Fibroblast of the aortic adventitia (primary cell): ENCODE results near the gene DGCR6L. TPM values are rescaled to one million over a fixed set of nuclear protein-coding genes. Genes with fewer than 3 reads are reported as not detected.
"Not testable (repeated sequence)": the region's sequence is repeated elsewhere in the genome, so short reads cannot be mapped to it uniquely, and the experiment has no call there.

Experiments used
- DNase-seq: peaks from one replicate; pipeline ENCODE4 v3.0.0-alpha.2; 2010; ENCODE audit warnings: low read depth
- H3K4me3 ChIP-seq: 2 replicates; pipeline ENCODE4 v1.5.1; 2011; ENCODE audit warnings: low read depth, mild to moderate bottlenecking, control low read depth, low read length, moderate library complexity
- CTCF ChIP-seq: IDR thresholded peaks from 2 replicates; pipeline ENCODE4 v1.5.1; 2011; ENCODE audit warnings: mild to moderate bottlenecking, low read length, control low read depth, inconsistent platforms; ENCODE audit not compliant: insufficient read depth
- total RNA-seq: library from RNA; depleted of rRNA; stranded (reverse); fragments of >200 nt; gene quantifications from 2 replicates; pipeline ENCODE4 v1.2.3, GENCODE V29; 2012; ENCODE audit warnings: low replicate concordance

The DGCR6L gene
- total RNA-seq, 1 donor, result 58.2 TPM

- DNase-seq, result no peak
- no peak overlapping the region for H3K4me3 ChIP-seq
- TF ChIP-seq CTCF, result no peak
Measured at GRCh38 chr22:20354238-20354975, 34.5 kb upstream of the DGCR6L start.

GRCh38 chr22:20352536-20352935, 32.7 kb upstream of the DGCR6L start:
- DNase-seq, result not testable (repeated sequence)

GRCh38 chr22:20346553-20346952, 26.7 kb upstream of the DGCR6L start:
- not testable (repeated sequence) for DNase-seq, H3K4me3 ChIP-seq

More at GRCh38 chr22:20352536-20352935, 32.7 kb upstream of the DGCR6L start:
- not testable (repeated sequence) for H3K4me3 ChIP-seq

GRCh38 chr22:20338291-20338690, 18.4 kb upstream of the DGCR6L start:
- not testable (repeated sequence) for DNase-seq, H3K4me3 ChIP-seq

- not testable (repeated sequence) for H3K4me3 ChIP-seq, DNase-seq
Measured at GRCh38 chr22:20337807-20338206, 17.9 kb upstream of the DGCR6L start.

- H3K4me3 ChIP-seq, DNase-seq: not testable (repeated sequence)
Measured at GRCh38 chr22:20336561-20336960, 16.7 kb upstream of the DGCR6L start.

- not testable (repeated sequence) for H3K4me3 ChIP-seq, DNase-seq
Measured at GRCh38 chr22:20328569-20328930, 8.7 kb upstream of the DGCR6L start.

GRCh38 chr22:20325996-20326395, 6.1 kb upstream of the DGCR6L start:
- not testable (repeated sequence) for DNase-seq, H3K4me3 ChIP-seq

- no peak for DNase-seq
- TF ChIP-seq CTCF, result no peak
- peak overlapping the region; percentile 13 for H3K4me3 ChIP-seq
Measured at GRCh38 chr22:20324139-20324516, 4.3 kb upstream of the DGCR6L start.

GRCh38 chr22:20321552-20322211, 1.8 kb upstream of the DGCR6L start:
- peak overlapping the region; percentile 89 for H3K4me3 ChIP-seq
- not testable (repeated sequence) for DNase-seq

- peak overlapping the region; percentile 89 for H3K4me3 ChIP-seq
- not testable (repeated sequence) for DNase-seq
Measured at GRCh38 chr22:20320659-20321551, 1.0 kb upstream of the DGCR6L start.
